HG03469 (cell line): ENCODE data around the gene ARL9.
"Not testable (repeated sequence)": the region's sequence is repeated elsewhere in the genome, so short reads cannot be mapped to it uniquely, and the experiment has no call there.

Experiments used
- ATAC-seq: cut with Tn5 transposase; IDR thresholded peaks from one replicate; pipeline ENCODE4 v1.9.1; 2021; ENCODE audit warnings: mild to moderate bottlenecking, moderate library complexity, moderate number of reproducible peaks; ENCODE audit not compliant: unreplicated experiment

ARL9 gene

DNA sequence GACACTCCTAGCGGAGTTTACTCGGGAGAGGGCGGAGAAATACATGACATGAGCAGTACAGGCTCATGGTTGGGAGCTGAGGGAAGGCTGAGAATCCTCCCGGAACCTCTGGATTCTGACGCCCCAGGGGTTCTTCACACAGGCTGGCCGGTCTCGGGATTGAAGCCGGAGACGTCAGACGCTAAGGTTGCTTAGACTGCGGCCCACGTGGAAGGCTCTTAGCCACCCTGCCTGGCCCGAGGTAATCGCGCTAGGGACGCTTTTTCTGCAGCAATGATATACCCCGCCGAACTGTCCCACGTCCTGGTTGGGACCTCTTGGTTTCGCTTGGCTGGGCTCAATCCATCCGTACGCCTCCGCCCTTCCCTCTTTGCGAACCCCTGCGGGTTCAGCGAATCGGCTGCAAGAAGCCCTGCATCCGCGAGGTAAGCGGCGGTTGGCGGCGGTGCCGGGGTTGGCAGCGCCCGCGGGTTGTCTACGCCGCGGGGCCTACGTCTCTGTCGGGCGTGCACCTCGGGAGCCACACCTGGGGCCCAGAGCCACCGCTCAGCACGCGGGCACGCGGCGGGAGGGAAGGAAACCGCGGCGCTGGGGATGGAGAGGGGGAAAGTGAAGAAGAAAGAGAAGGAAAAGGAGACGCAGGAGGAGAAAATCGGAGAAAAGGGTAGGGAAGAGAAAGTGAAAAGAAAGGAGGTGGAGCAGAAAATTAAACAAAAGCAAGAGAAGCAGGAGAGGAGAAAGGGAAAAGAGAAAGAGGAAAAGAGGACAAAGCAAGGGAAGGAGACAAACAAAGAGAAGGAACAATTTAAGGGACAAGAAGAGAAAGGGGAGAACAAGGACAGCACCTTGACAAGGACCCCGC is at the start of gene ARL9:
Gene ARL9, plus strand, starts transcription at position 523 of the 862 bp plus-strand sequence. Its CDS starts 72 bp downstream, at position 595.
- ATAC-seq: peak; percentile 44

DNA sequence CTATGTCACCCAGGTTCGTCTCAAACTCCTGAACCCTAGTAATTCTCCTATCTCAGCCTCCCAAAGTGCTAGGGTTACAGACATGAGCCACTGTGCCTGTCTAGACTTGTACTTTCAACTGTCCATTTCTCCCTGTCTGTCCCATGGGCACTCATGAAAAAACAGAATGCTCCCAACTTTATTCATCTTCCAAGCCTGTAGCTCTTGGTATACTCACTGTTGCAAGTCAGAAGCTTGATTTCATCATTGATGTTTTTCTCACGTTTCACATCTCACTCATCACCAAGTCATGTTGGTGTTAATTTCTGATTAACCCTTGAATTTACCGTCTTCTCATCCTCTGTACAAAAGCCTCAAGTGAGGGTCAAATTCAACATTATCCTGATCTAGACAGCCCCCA is 45.5 kb upstream of the ARL9 start:
- no peak for ATAC-seq

DNA sequence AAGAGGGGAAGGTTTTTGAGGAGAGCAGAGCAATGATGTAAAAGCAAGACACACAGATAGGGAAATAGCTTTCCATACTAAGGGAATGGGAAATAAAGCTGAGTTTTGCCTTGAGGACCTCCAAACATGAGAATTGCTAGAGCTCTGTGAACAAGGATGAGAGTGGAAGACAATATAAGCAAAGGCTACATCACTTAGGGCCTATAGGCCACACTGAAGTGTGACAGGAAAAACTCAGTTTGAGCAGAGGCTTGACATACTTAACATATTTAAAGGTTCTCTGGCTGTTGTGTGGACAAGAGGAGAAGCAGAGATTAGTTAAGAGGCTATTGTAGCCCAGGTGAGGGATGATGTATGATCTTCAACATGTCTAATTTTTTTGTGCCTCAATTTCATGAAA is 43.4 kb upstream of the ARL9 start:
- ATAC-seq: no peak

DNA sequence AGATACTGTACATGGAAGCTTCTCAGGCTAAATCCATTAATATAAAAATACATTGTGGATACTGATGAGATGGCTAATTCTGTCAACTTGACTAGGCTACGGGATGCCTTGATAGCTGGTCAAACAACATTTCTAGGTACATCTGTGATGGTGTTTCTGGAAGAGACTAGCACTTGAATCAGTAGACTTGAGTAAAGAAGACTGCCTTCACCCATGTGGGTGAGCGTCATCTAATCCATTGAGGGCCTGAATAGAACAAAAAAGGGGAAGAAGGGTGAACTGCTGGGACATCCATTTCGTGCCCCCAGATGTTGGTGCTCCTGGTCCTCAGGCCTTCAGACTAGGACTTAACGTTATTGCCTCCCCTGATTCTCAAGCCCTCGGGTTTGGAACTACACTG is 41.9 kb upstream of the ARL9 start:
- no peak for ATAC-seq

DNA sequence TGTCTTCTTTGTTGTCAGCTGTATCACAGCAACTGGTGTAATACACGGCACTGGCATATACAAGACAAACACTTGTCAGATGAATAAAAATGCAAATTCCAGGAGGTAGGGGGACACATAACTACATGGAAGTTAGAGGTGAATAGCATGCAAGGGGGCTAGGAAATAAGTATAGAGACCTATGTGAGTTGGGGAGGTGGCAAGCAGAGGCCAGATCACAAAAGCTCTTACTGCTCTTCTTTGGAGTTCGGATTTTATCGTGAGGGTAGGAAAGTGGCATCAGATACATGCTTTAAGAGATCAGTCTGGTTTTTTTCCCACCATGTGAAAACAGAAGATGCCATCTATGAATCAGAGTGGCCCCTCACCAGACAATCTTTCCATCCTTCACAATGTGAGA is 41.0 kb upstream of the ARL9 start:
- no peak for ATAC-seq

DNA sequence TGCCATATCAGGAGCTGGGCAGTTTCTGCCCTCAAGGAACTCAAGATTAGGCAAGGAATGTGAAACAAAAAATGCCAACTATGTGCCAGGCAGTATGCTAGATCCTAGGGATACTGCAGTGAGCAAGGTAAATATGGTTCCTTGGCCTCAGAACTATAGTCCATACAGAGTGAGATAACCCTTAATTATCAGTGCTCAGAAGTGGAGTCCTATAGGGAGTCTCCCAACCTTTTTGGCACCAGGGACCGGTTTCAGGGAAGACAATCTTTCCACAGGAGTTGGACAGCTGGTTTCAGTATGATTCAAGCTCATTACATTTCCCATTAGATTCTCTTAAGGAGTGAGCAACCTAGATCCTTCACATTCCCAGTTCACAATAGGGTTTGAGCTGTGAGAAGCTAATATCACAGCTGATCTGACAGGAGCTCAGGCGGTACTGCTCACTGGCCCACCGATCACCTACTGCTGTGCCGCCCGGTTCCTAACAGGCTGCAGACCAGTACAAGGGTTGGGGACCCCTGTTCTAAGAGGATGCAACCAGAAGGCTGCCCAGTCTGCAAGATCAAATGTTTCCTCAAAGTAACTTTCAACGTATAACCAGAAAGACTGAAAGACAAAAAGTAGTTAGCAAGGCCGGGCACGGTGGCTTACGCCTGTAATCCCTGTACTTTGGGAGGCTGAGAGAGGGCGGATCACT is 39.8 kb upstream of the ARL9 start:
- ATAC-seq: no peak

DNA sequence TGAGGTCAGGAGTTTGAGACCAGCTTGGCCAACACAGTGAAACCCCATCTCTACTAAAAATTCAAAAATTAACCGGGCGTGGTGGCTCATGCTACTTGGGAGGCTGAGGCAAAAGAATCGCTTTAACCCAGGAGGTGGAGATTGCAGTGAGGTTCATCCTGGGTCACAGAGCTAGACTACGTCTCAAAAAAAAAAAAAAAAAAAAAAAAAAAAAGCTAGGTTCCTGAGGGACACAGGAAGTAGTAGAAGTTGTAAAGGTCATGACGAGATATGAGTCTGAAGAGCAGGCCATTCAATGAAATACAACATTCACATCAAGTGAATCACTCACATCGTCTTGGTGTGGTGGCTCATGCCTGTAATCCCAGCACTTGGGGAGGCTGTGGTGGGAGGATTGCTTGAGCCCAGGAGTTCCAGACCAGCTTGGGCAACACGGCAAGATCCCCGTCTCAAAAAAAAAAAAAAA is 39.3 kb upstream of the ARL9 start:
- not testable (repeated sequence) for ATAC-seq

- no peak for ATAC-seq
These were observed 38.7 kb upstream of the ARL9 start for GRCh38 chr4:56466910-56467283.

DNA sequence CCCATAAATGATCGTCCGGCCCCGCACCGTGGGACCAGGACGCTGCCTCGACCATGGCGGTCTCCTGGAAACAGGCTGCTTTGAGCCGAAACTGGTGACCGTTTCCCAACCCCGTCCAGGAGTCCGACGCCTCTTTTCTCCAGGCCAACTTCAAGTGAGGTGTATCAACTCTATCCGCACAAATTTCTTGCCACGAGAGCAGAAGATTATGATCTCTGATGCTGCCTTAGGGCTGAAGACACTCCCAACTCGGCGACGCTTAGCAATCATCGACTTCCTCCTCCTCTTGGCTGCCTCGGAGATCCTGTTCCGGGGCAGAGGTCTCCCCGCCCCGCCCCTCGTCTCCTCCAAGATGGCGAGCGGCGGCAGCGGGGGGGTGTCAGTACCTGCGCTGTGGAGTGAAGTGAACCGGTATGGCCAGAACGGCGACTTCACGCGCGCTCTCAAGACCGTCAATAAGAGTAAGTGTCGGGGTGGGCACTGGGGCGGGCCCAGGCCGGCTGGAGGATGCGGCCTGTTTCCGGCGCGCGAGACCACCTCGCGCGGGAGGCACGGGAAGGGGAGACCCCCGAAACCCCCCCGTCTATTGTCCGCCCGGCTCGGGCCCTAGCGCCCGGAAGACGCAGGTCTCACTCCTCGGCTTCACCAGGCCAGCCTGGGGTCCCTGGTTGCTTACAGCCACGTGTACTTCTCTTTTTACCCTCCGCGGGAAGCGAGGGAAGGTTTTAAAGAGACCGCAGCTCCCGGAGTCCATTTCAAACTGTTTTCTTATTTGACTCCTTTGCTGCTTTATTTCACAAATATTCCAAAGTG is 38.1 kb upstream of the ARL9 start, which contains the start of gene SRP72:
Gene SRP72, plus strand, starts transcription at position 334 of the 813 bp plus-strand sequence. Its CDS starts 19 bp downstream, at position 353.
- peak; percentile 86 for ATAC-seq

GRCh38 chr4:56468097-56468422 is 37.5 kb upstream of the ARL9 start:
- ATAC-seq: peak; percentile 30

- ATAC-seq: no peak
These were observed 35.9 kb upstream of the ARL9 start for GRCh38 chr4:56469489-56470210.

DNA sequence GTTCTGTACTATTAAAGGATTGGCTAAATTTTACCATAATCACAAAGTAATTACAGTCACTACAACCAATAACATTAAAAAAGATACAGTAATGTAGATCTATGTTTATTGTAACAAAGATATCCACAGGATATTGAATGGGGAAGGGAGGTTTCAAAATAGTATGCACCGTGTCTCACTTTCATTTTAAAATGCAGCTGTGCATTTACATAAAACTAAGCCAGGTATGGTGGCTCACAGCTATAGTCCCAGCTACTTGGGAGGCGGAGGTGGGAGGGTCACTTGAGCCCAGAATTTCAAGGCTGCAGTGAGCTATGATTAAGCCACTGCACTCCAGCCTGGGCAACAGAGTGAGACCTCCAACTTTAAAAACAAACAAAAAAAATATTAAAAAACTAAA is 29.7 kb upstream of the ARL9 start:
- peak; percentile 70 for ATAC-seq

DNA sequence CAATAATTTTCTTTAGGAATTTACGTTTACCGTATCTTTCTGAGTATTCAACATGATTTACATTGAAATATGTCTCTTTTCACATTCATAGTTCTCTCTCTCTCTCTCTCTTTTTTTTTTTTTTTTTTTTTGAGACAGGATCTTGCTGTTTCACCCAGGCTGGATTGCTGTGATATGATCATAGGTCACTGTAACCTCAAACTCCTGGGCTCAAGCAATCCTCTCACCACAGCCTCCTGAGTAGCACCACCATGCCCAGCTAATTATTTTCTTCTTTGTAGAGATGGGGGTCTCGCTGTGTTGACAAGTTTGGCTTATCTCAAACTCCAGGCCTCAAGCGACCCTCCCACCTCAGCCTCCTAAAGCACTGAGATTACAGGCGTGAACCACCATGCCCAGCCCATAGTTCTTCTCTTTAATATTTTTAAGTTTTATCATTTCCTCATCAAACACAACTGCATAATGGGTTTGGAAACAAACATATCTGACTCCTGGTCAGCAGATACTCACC is 28.3 kb upstream of the ARL9 start:
- ATAC-seq: no peak

GRCh38 chr4:56480691-56481090 is 24.9 kb upstream of the ARL9 start:
- no peak for ATAC-seq

- no peak for ATAC-seq
These were observed 9.3 kb upstream of the ARL9 start for GRCh38 chr4:56496241-56496640.

DNA sequence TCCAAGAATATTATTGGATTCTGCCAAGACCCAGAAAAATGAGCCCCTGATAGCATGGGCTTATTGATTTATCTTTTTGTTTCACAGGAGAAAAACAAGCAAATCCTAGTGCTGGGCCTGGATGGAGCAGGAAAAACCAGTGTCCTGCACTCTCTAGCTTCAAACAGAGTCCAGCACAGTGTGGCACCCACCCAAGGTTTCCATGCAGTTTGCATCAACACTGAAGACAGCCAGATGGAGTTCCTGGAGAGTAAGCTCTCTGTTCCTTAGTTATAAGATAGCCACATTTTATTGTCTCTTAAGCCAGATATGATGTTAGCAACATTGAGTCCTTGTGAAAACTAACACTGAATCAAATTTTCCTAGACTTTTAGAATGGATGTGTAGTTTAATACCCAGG is 5.5 kb downstream of the ARL9 start:
- ATAC-seq: no peak

DNA sequence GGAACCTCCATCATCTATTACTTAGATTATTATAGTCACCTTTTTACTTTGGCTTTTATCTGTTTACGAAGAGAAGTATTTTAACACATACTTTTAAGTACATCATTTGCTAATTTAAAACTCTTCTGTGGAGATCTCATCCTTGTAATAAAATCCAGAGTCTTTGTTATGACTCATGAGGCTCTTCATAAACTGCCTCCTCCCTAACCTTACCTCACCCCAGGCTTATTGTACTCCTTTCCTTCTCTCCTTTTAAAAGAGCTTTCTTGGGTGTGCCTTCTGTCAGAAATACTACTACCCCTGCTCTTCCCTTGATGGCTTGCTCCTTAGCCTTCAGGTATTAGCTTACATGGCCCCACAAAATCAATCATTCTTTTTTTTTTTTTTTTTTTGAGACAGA is 6.6 kb downstream of the ARL9 start:
- ATAC-seq: no peak

- ATAC-seq: no peak
These were observed 7.9 kb downstream of the ARL9 start for GRCh38 chr4:56513517-56513916.

DNA sequence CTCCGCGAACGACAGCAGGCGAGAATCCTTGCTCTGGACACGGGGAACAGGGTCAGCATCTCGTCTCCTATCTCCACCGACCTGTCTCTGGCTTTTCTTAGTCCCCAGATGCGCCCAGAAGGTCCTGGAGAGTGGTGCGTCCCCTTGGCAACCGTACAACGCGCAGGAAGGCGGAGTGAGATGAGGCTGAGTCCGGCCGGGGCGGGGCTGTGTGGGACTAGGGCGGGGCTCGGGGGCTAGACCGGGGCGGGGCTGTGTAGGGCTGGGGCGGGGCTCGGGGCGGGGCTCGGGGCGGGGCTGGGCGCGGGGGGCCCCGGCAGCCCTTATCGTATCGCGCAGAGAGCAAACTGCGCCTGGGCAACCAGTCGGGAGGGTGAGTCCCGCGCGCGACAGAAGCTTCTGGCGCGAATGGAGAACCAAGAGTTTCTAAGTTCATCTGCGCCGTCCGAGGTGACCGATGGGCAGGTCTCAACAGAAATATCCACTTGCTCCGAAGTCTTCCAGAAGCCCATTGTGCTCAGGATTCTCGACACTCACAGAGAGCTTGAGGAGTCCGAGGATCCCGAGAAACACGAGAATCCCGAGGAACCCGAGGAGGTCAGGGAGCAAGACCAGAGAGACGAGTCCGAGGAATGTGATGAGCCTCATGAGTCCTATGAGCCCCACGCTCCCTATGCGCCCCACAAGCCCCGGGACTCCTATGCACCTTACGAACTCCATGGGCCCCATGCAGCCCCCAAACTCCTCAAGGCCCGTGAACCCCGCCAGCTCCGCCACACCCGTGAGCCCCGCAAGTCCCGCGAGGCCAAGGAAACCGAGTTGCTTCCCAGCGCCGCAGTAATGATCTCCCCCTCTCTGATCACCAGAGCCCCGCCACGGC is 24.9 kb downstream of the ARL9 start:
- peak; percentile 84 for ATAC-seq
